ENCODE data around the gene RUVBL2. TPM values are rescaled to one million over a fixed set of nuclear protein-coding genes. Genes with fewer than 3 reads are reported as not detected.

The RUVBL2 gene
- total RNA-seq: 121 TPM

DNA sequence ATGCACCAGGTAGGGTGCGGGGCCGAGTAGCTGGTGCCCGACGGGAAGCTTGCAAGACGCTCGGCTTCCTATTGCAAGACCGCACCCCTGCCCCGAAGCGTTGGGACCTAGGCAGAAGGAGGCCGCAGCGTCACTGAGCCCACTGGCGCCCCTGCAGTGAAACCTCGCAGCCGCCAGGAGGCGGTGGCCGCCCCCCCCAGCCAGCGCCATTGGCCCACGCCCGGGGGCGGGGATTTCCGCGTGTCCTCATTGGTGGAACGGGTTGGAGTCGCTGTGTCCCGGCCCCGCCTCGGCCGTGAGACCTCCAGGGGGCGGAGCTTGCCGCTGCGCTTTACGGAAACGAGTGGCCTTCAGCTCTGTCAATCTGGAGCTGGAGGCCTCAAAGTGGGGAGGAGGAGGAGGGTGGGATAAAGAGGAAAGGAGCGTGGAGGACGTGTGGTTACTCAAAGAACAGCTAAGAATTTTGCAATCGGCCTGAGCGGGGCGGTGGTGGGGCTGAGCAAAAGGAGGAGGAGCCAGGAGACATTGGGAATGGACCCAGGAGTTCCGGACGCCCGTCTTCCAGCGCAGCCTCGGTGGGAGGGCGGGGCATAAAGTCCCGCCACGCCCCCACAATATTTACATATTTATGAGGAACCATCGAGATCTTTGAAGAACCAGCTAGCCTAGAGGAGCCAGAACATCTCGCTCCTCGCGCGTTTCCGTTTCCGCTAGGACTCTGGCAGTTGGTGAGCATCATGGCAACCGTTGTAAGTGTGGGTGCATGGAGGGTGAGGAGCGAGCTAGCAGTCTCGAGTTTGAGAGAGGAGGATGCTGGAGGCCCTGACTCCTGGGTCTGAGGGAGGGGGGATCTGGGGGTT lies at the start of gene RUVBL2, which contains the start of gene GYS1:
TSS of gene RUVBL2 (plus strand) at position 713 of the 860 bp plus-strand sequence. CDS start at position 738, 25 bp downstream.
TSS of gene GYS1 (minus strand) at position 135 of the 860 bp plus-strand sequence. CDS start 197 bp downstream, outside the sequence.
- DNase-seq (ENCODE audit: low spot score in 2 of 2) (peak; percentile 97 to 99), FAIRE-seq (peak; percentile 82)

DNA sequence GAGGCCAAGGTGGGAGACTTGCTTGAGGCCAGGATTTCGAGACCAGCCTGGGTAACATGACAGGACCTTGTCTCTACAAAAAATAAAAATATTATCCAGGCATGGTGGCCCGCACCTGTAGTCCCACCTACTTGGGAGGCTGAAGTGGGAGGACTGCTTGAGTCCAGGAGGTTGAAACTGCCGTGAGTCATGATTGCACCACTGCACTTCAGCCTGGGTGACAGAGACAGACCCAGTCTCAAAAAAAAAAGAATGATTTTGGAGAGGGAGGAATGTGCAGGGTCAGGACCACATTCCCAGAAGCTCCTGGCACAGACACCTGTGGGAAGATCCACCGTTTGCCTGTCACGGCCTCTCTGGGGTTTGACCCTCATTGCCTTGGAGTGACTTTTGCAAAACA lies 48.3 kb upstream of the RUVBL2 start:
- DNase-seq (ENCODE audit: low spot score in 2 of 2) (no peak), FAIRE-seq (no peak)

DNA sequence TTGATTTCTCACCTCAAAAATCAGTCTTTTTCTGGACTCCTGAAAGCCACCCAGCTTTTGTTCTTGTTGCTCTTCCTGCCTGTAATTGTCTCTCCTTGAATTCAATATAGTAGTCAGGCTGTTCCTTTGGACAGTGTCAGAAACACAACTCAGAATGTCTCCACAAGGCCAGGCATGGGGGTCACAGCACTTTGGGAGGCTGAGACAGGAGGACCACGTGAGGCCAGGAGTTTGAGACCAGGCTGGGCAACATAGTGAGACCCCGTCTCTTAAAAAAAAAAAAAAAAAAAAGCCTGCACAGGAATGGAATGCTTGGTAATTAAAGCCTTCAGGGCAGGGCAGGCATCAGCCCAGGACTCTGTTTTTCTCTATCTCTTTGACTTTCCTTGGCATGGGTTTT lies 47.9 kb upstream of the RUVBL2 start:
- DNase-seq (ENCODE audit: low spot score in 2 of 2): no peak
- FAIRE-seq: no peak

DNA sequence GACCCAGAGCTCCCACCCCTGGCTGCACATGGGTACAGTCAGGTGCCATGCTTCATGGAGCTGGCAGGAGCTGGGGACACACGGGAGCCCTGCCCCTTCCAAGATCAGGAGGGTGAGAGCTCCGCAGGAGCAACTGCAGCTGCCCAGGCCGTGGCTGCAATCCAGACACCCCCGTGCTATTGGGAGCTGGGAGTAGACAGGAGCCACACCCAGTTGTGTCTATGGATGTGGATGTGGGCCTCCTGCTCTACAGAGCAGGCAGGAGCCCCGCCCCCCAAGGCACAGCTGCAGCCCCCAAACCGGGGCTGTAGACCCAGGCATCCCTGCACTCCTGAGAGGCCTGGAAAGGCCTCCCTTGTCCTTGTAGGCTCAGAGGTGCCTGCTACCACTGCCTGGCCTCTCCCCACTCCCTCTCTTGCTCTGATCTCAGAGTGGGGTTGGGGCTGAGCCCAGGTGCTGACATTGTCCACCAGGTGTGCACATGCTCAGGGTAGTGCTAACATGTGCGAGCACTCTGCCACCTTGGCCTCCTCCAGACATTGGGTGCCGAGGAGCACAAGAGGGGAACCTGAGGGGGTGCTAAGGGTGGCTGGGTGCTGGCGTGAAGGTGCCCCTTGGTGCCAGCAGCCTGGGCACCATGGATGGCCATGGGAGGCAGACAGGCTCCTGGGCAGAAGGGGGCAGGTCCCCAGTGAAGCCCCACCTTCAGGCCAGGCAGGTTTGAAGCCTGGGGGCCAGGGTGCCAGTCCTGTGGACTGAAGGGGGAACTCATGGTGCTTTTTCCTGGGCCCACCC lies 47.0 kb upstream of the RUVBL2 start:
- DNase-seq (ENCODE audit: low spot score in 2 of 2): no peak
- no peak for FAIRE-seq

DNA sequence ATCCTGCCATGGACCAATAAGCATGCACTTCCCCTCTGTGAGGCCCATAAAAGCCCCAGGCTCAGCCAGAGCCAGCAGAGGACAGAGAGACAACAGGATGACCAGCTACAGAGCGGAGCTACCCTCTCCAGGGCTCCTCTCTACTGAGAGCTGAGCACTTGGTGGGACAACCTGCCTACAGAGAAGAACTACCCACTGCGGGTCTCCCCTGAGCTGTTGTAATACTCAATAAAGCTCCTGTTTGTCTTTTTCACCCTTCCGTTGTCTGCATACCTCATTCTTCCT lies 46.5 kb upstream of the RUVBL2 start:
- FAIRE-seq: no peak
- DNase-seq (ENCODE audit: low spot score in 2 of 2): no peak

DNA sequence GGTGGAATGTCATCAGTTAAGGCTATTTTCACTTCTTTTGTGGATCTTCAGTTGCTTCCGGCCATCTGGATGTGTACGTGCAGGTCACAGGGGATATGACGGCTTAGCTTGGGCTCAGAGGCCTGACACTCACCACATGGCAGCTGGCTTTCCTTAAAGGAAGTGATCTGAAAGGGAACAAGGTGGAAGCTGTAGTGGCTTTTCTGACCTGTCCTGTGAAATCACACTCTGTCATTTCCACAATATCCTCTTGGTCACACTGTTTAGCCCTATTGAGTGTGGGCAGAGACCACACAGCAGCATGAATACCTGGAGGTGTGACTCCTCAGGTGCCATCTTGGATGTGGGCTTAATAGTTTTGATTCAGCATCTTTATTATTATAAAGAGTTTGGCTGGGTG lies 43.5 kb upstream of the RUVBL2 start:
- no peak for DNase-seq (ENCODE audit: low spot score in 2 of 2)
- FAIRE-seq: no peak

DNA sequence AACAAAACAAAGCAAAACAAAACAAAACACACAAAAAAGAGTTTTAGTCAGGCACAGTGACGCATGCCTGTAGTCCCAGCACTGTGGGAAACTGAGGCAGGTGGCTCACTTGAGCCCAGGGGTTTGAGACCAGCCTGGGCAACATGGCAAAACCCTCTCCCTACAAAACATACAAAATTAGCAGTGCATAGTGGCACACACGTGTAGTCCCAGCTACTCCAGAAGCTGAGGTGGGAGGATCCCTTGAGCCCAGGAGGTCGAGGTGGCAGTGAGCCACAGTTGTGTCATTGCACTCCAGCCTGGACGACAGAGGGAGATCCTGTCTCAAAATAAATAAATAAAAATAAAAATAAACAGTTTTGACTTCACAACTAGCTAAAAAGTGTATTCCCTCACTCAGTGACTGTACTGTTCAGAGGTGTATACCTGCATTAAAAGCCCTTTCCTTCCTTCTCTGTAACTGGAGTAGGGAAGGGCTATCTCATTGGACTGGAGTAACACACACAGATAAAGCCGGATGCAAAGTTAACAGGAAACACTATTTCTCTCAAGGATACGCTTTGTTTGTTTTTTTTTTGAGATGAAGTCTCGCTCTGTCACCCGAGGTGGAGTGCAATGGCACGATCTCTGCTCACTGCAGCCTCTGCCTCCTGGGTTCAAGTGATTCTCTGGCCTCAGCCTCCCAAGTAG lies 42.7 kb upstream of the RUVBL2 start:
- FAIRE-seq (no peak), DNase-seq (ENCODE audit: low spot score in 2 of 2) (no peak)

DNA sequence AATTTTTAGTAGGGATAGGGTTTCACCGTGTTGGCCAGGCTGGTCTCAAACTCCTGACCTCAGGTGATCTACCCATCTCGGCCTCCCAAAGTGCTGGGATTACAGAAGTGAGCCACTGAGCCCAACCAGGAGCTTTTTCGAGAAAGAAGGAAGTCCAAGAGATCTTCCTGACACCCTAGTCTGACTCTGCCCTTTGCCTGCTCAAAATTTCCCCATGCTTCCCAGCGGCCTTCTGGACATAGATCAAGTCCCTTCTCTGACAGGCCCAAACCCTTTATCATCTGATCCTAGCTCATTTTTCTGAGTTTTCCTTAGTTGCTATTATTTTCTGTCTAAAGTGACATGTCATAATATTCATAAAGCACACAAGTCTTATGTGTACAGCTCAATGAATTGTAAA lies 40.5 kb upstream of the RUVBL2 start:
- DNase-seq (ENCODE audit: low spot score in 2 of 2): no peak
- FAIRE-seq: no peak

DNA sequence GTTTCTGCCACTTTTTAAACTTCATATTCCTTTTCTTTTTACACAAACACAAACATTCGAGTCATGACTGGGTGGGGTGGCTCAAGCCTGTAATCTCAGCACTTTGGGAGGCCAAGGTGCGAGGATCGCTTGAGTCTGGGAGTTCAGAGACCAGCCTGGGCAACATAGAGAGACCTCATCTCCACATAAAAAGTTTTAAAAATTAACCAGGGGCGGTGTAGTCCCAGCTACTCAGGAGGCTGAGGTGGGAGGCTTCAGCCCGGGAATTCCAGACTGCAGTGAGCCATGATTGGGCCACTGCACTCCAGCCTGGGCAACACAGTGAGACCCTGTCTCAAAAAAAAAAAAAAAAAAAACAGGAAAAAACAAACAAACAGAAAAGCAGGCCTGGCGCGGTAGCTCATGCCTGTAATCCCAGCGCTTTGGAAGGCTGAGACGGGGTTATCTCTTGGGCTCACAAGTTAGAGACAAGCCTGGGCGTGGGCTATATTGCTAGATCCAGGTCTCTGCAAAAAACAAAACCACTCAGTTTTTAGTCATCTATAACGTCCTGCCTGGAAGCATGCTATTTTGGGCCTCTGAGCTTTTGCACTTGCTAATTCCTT lies 39.6 kb upstream of the RUVBL2 start:
- DNase-seq (ENCODE audit: low spot score in 2 of 2) (no peak), FAIRE-seq (no peak)

DNA sequence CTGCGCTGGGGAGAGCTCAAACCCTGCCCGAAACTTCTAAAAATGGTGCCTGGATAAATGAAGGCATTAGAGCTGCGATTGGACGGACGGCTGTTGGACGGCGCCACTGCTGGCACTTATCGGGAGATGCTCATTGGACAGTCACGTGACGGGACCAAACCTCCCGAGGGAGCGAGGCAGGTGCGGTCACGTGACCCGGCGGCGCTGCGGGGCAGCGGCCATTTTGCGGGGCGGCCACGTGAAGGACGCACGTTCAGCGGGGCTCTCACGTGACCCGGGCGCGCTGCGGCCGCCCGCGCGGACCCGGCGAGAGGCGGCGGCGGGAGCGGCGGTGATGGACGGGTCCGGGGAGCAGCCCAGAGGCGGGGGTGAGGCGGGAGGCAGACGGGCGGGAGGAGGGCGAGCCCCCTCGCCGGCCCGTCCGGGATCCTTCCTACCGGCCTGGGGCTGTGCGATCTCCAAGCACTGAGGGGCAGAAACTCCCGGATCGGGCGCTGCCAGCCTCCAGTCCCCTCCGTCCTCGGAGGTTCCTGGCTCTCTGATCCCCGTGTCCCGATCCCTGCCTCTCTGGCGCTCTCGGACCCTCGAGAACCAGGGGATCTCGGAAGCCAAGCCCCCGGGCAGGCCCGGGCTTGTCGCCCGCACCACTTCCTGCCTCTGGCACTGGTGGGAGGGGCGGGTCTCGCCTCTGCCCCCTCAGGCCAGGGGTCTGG lies 38.9 kb upstream of the RUVBL2 start, which contains the start of gene BAX:
TSS of gene BAX (plus strand) at position 281 of the 713 bp plus-strand sequence. CDS start at position 335, 54 bp downstream.
- FAIRE-seq: no peak

DNA sequence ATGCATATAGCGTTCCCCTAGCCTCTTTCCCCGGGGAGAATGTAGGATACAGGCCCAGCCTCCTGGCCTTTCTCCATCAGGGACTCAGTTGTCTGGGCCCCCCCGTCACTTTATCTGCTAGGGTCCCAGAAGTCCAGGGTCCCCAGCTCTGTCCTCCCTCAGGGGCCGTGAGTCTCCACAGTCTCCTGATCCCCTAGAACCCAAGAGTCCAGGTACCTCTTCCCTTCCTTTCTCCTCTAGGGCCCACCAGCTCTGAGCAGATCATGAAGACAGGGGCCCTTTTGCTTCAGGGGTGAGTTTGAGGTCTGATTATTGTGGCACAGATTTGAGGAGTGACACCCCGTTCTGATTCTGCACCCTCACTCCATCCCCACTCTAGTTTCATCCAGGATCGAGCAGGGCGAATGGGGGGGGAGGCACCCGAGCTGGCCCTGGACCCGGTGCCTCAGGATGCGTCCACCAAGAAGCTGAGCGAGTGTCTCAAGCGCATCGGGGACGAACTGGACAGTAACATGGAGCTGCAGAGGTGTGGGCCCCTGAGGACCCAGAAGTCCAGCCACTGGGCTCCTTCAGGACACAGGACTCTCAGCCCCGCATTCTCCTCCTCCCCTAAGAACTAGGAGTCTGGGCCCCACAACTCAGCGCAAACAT lies 38.3 kb upstream of the RUVBL2 start:
- DNase-seq (ENCODE audit: low spot score in 2 of 2): no peak
- FAIRE-seq: no peak

More for the DNA sequence above, 38.9 kb upstream of the RUVBL2 start, which contains the start of gene BAX:
- peak; percentile 96 to 97 for DNase-seq (ENCODE audit: low spot score in 2 of 2)

DNA sequence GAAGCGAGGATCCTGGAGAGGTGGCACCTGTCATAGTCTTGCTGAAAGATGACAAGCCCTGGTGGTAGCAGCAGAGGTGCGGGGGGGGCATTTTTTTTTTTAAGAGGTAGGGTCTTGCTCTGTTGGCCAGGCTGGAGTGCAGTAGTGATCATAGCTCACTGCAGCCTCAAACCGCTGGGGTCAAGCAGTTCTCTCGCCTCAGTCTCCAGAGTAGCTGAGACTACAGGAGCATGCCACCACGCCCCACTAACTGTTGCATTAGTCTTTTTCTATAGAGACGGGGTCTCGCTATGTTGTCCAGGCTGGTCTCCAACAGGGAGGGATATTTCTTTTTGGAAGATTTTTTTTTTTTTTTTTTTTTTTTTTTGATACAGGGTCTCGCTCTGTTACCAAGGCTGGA lies 35.7 kb upstream of the RUVBL2 start:
- no peak for DNase-seq (ENCODE audit: low spot score in 2 of 2)
- no peak for FAIRE-seq

DNA sequence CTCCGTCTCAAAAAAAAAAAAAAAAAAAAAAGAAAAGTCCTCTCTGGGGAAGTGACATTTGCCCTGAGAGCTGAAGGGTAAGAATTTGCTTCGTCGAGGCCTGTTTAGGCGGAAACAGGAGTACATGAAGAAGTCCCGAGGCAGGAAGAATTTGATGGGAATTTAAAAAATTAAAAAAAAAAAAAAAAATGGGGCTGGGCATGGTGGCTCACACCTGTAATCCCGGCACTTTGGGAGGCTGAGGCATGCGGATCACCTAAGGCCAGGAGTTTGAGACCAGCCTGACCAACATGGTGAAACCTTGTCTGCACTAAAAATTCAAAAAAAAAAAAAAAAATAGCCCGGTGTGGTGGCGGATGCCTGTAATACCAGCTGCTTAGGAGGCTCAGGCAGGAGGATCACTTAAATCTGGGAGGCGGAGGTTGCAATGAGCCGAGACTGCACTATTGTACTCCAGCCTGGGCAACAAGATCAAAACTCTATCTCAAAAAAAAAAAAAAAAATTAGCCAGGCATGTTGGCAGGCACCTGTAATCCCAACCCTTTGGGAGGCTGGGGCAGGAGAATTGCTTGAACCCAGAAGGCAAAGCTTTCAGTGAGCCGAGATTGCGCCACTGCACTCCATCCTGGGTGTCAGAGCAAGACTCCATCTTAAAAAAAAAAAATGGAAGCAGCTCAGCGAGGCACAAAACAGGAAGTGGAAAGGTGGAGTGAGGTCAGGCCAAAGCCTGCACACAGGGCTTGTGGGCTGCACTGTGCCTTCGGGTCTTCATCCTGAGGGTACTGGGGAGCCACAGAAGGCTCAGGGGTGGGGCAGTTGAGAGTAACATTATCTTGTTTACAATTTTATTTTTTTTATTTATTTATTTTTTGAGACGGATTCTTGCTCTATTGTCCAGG lies 34.1 kb upstream of the RUVBL2 start:
- no peak for FAIRE-seq
- DNase-seq (ENCODE audit: low spot score in 2 of 2): no peak

DNA sequence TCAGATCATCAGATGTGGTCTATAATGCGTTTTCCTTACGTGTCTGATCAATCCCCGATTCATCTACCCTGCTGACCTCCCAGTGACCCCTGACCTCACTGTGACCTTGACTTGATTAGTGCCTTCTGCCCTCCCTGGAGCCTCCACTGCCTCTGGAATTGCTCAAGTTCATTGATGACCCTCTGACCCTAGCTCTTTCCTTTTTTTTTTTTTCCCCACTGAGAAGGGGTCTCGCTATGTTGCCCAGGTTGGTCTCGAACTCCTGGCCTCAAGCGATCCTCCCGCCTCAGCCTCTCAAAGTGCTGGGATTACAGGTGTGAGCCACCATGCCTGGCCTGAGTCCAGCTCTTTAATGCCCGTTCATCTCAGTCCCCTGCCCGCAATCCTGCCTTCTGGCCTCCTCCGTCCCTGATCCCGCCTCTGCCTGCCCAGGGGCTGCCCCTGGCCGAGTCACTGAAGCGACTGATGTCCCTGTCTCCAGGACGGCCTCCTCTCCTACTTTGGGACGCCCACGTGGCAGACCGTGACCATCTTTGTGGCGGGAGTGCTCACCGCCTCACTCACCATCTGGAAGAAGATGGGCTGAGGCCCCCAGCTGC lies 32.5 kb upstream of the RUVBL2 start:
- no peak for FAIRE-seq
- no peak for DNase-seq (ENCODE audit: low spot score in 2 of 2)

DNA sequence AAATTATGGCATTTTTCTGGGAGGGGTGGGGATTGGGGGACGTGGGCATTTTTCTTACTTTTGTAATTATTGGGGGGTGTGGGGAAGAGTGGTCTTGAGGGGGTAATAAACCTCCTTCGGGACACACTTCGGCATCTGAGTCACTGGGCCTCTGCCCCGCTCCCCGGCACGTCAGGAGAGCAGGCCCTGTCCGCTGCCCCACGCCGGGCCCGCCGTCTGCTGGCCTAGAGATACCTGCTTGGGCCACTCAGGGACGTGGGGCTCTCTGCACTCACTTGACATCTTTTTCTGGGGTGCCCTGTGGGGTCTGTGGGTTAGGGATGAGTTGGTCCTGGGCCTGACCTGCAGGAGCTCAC lies 32.0 kb upstream of the RUVBL2 start:
- FAIRE-seq: no peak

DNA sequence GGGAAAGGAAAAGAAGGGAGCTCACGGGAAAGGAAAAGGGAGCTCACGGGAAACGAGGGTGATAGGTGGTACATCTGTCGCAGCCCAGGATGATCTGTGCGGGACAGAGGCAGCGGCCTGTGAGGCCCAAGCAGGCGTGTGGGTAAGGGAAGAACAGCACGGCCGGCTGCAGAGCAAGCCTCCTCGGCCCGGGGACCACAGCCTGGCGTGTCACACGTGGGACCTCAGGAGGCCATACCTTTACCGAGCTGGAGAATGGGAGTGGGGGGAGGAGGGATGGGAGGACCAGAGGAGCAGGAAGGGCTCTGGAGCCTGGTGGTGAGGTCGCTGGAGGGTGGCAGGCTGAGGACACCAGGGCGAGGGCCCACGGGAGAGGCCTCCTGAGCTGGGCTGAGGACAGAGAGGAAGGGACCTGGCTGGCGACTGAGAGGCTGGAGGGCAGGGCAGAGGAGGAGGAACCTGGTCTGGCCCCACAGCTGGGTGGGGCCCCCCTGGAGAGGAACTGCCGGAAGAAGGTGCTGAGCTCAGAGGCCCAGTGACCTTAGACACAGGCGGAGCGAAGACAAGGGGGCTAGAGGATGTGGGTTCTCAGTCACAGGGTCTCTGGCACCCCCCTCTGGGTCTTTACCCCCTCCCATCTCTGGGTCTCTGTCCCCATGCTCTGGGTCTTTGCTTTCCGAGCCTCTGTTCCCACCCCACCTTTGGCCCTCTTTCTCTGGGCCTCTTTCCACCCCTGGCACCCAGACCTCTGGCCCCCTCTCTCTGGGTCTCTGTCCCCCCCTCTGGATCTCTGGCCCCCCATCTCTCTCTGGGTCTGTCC lies 31.4 kb upstream of the RUVBL2 start:
- FAIRE-seq: no peak

More for the DNA sequence above, 32.0 kb upstream of the RUVBL2 start:
- DNase-seq (ENCODE audit: low spot score in 2 of 2): no peak

DNA sequence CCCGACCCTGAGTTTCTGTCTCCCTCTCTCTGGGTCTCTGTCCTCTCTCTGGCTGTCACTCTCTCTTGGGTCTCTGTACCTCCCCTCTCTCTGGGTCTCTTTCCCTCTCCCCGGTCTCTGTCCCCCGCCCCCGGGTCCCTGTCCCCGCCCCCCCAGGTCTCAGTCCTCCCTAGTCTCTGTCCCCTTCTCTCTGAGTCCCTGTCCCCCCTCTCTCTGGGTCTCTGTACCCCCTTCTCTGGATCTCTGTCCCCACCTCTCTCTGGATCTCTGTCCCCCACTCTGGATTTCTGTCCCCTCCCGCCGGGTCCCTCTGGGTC lies 30.9 kb upstream of the RUVBL2 start:
- no peak for DNase-seq (ENCODE audit: low spot score in 2 of 2)
- FAIRE-seq: no peak

More for the DNA sequence above, 31.4 kb upstream of the RUVBL2 start:
- DNase-seq (ENCODE audit: low spot score in 2 of 2): peak in 1 of 2 donors; percentile 30
